Ovary (tissue), 9 donors: ENCODE measurements around the gene SRSF3. TPM values are rescaled to one million over a fixed set of nuclear protein-coding genes. Genes with fewer than 3 reads are reported as not detected.
A peak's percentile ranks its signal among the peaks of the same experiment; 100 is the strongest.

Experiments used
- DNase-seq, 5 donors: peaks; one replicate each; pipeline ENCODE4 v3.0.0-alpha.2; 2019 to 2020
- H3K27ac ChIP-seq, 2 donors: fragments of 200-600 bp; one replicate each; pipeline versions ENCODE4 v1.5.1 to v1.8.0; 2019 to 2022
- H3K27me3 ChIP-seq: fragments of 200-600 bp; one replicate; pipeline ENCODE4 v1.8.0; 2022
- H3K36me3 ChIP-seq: fragments of 200-600 bp; sonication (generic); one replicate; pipeline ENCODE4 v1.5.1; 2019
- H3K4me1 ChIP-seq: one replicate; pipeline ENCODE4 v1.8.1; 2013; ENCODE audit warnings: mild to moderate bottlenecking, moderate library complexity; ENCODE audit not compliant: insufficient read depth
- H3K4me3 ChIP-seq: fragments of 200-600 bp; sonication (generic); one replicate; pipeline ENCODE4 v1.5.1; 2017
- H3K9me3 ChIP-seq, 2 donors: fragments of 200-600 bp in 1 of 2; sonication (generic) in 1 of 2; one replicate each; pipeline versions ENCODE4 v1.5.1 to v1.8.1; 2013 to 2019; ENCODE audit warnings: mild to moderate bottlenecking in 1 of 2, moderate library complexity in 1 of 2
- CTCF ChIP-seq, 3 donors: fragments of 450-650 bp in 2 of 3; fragments of 200-600 bp in 1 of 3; IDR thresholded peaks; one replicate each; pipeline versions ENCODE4 v1.5.1 to v1.8.0; 2016 to 2022; ENCODE audit warnings: antibody characterized with exemption in 3 of 3, mild to moderate bottlenecking in 1 of 3
- EP300 ChIP-seq: sonication (generic); formaldehyde crosslinking; IDR thresholded peaks from one replicate; pipeline ENCODE4 v1.6.1; 2017; ENCODE audit warnings: antibody characterized with exemption
- POLR2A ChIP-seq: fragments of 450-650 bp; IDR thresholded peaks from one replicate; pipeline ENCODE4 v1.6.1; 2017; ENCODE audit warnings: antibody characterized with exemption, mild to moderate bottlenecking, moderate library complexity
- WGBS, 3 donors: extraction: QIAGEN DNeasy Blood & Tissue Kit in 1 of 3; methylation state at CpG; one replicate each; pipeline versions ENCODE4 v1.1.5 to v1.1.7; 2013 to 2017; 5-methylcytosine and 5-hydroxymethylcytosine counted together
- intact Hi-C, 4 donors: fragments of 100-400 bp; cut with DNase I; formaldehyde crosslinking; loops; one replicate each; pipeline versions ENCODE4 v1.11.0 to v1.15.1; 2022 to 2023
- polyA plus RNA-seq, 2 donors: library from polyadenylated mRNA; stranded (reverse); fragments of 200-250 nt in 1 of 2; fragments of 350-450 nt in 1 of 2; fragmentation: Illumina TruSeq in 1 of 2; extraction: RNeasy Lipid Tissue Mini Kit (QIAGEN cat#74804) in 1 of 2; gene quantifications; one replicate each; pipeline ENCODE4 v1.2.3, GENCODE V29; 2013 to 2014
- total RNA-seq, 7 donors: library from RNA; depleted of rRNA in 2 of 7; stranded (reverse); fragments of >200 nt in 2 of 7; fragmentation: NEBNext Ultra II Directional in 3 of 7; extraction: Animal tissue kit (Norgen Biotek cat#: 25700) in 3 of 7; gene quantifications; one replicate each; pipeline versions ENCODE4 v1.1.0 to v1.2.4, GENCODE V29; 2016 to 2023
- donor health status: DM: no; HTN: no; CAD: no; lungs with moderate emphysema.
- donor health status: DM: no; HTN: no; CAD: no.
- donor health status: Bipolar disorder and iron deficiency.
- donor health status: DM: yes; HTN: yes; CAD: no.
- donor health status: DM: no; HTN: no; CAD: no.
- donor health status: DM: yes; HTN: yes; CAD: no.

The SRSF3 gene
- total and polyA plus RNA-seq, 9 donors, result 146 to 345 (median 279) TPM

DNA sequence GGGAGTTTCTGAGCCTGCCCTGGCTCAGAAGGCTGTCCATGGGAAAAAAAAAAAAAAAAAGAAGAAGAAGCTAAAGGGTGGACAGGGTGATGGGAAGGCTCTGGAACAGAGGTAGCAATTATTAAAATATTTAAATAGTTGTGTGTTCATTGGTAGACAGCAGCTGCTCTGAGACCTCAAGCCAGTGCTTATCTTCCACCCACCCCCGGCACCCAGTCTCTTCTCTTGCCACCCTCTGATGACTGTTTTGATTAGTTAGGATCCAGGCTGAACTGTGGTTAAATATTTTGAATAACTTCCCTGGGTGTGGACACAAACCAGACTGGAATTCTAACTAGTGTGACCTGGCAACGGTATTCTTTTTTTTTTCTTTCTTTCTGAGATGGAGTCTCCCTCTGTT, 16.9 kb upstream of the SRSF3 start:
- no peaks in the 10 kb centered on the region for H3K4me1 ChIP-seq
- intact Hi-C loops, result no loop called here
- no peaks in the 10 kb centered on the region for H3K36me3 ChIP-seq
- H3K4me3 ChIP-seq, result no peak overlapping the region
- no peaks in the 10 kb centered on the region for H3K9me3 ChIP-seq
- H3K27me3 ChIP-seq, result no peaks in the 10 kb centered on the region
- 2 to 9% (median 7%) methylated on average over 2 of the region's 2 CpGs for WGBS, 3 donors
- H3K27ac ChIP-seq, result no peak overlapping the region
- TF ChIP-seq CTCF (IDR thresholded peaks at IDR 0.05), result no peak
- TF ChIP-seq EP300, result no peak
- TF ChIP-seq POLR2A, result no peak
- DNase-seq, result no peak

DNA sequence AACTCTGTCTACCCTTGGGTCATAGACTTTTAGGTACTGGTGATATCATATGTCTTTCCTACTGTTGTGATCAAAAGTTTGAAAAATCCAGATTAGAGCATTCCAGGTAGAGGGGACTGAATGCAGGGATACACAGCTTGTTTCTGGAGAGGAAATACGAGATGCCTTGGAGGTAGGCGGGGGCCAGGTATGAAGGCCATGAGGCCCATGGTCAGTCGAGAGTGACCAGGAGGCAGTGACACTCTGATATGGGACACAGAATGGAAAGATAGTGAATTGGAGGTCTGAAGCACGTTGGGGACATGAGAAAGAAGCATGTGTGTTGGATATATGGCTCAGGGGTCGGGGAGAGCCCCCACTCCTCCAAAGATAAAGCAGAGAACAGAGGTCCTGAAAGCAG, 16.1 kb upstream of the SRSF3 start:
- Histone ChIP-seq H3K36me3 (no peaks in the 10 kb centered on the region), H3K27me3 (no peaks in the 10 kb centered on the region), H3K27ac (no peak overlapping the region), H3K9me3 (no peaks in the 10 kb centered on the region), H3K4me3 (no peak overlapping the region), H3K4me1 (no peaks in the 10 kb centered on the region)
- no peak for DNase-seq
- intact Hi-C loops, result no loop called here
- no peak for TF ChIP-seq CTCF (IDR thresholded peaks at IDR 0.05)
- no peak for TF ChIP-seq EP300
- TF ChIP-seq POLR2A, result no peak
- WGBS, 3 donors, result 80 to 88% (median 85%) methylated on average over 5 of the region's 5 CpGs

DNA sequence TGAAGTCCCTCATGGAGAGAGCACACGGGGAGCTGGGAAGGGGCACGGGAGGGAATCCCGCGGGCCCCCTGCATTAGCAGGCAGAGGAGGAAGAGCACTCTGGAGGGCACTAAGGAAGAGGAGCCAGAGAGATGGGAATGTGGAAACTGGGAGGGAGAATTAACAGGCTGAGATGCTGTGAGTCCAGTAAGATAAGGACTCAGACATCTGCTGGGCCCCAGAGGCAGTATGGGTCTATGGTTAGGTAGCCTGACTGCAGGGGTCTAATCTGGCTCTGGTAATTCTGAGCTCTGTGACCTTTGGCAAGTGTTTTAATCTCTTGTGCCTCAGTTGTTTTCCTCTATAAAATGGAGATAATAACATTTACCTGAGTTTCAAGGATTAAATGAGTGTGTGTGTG, 15.7 kb upstream of the SRSF3 start:
- intact Hi-C loops, result no loop called here
- Histone ChIP-seq H3K36me3 (no peaks in the 10 kb centered on the region), H3K27ac (no peak overlapping the region), H3K4me3 (no peak overlapping the region), H3K4me1 (no peaks in the 10 kb centered on the region), H3K9me3 (no peaks in the 10 kb centered on the region), H3K27me3 (no peaks in the 10 kb centered on the region)
- DNase-seq, result no peak
- 61 to 77% (median 75%) methylated on average over 4 of the region's 4 CpGs for WGBS, 3 donors
- TF ChIP-seq CTCF (IDR thresholded peaks at IDR 0.05) (no peak), POLR2A (no peak), EP300 (no peak)

DNA sequence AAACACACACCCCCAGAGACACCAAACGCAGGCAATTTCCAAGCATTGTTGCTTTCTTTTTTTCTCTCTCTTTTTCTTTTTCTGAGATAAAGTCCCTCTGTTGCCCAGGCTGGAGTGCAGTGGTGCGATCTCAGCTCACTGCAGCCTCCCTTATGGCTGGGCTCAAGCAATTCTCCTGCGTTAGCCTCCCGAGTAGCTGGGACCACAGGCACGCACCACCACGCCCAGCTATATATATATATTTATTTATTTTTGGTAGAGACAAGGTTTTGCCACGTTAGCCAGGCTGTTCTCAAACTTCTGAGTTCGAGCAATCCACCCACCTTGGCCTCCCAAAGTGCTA, 14.0 kb upstream of the SRSF3 start:
- DNase-seq, result no peak
- TF ChIP-seq POLR2A (no peak), EP300 (no peak), CTCF (IDR thresholded peaks at IDR 0.05) (no peak)
- Histone ChIP-seq H3K4me1 (no peaks in the 10 kb centered on the region), H3K9me3 (no peaks in the 10 kb centered on the region), H3K4me3 (no peak overlapping the region), H3K36me3 (no peaks in the 10 kb centered on the region), H3K27me3 (no peaks in the 10 kb centered on the region), H3K27ac (peak overlapping the region in 1 of 2 donors; percentile 51)
- WGBS, 3 donors, result 65 to 73% (median 73%) methylated on average over 8 of the region's 8 CpGs
- intact Hi-C loops, result no loop called here

- H3K27me3 ChIP-seq, result no peaks in the 10 kb centered on the region
- no peak for DNase-seq
- no peaks in the 10 kb centered on the region for H3K9me3 ChIP-seq
- H3K27ac ChIP-seq, result no peak overlapping the region
- no peak overlapping the region for H3K4me3 ChIP-seq
- 39 to 67% (median 48%) methylated on average over 4 of the region's 4 CpGs for WGBS, 3 donors
- intact Hi-C loops, result no loop called here
- H3K4me1 ChIP-seq, result no peaks in the 10 kb centered on the region
- TF ChIP-seq CTCF (IDR thresholded peaks at IDR 0.05) (no peak), EP300 (no peak), POLR2A (no peak)
- no peaks in the 10 kb centered on the region for H3K36me3 ChIP-seq
These were observed 12.4 kb upstream of the SRSF3 start for GRCh38 chr6:36581716-36582115.
